Panc1 (cell line): ENCODE measurements around the gene NCAPD3.

Experiments used
- SIN3A ChIP-seq: IDR thresholded peaks from 2 replicates; pipeline ENCODE4 v1.6.1; 2012; ENCODE audit warnings: low read depth, mild to moderate bottlenecking, low read length, moderate library complexity, borderline replicate concordance; ENCODE audit not compliant: insufficient read depth
- TF ChIP-seq, protein P1 (sequence below): fragments of 450-650 bp; IDR thresholded peaks from 2 replicates; pipeline ENCODE4 v1.5.1; 2017; ENCODE audit warnings: mild to moderate bottlenecking

DNA sequence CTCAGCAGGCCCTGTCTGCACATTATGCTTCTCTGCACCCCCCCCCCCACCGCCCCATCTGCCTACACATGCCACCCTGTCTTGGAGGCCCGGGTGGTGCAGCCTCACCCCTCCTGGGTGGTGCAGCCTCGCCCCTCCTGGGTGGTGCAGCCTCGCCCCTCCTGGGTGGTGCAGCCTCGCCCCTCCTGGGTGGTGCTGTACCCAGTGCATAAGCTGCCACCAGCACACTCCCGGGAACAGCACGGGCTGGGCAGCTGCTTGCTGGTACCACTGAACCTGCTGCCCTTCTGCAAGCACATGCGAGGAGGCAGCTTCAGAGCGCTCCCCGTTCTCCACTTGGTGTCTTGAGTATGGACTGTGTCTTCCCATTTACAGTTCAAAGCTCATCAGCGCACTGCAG, 69.3 kb downstream of the NCAPD3 start:
- no peak for TF ChIP-seq SIN3A
- TF ChIP-seq, protein P1, sequence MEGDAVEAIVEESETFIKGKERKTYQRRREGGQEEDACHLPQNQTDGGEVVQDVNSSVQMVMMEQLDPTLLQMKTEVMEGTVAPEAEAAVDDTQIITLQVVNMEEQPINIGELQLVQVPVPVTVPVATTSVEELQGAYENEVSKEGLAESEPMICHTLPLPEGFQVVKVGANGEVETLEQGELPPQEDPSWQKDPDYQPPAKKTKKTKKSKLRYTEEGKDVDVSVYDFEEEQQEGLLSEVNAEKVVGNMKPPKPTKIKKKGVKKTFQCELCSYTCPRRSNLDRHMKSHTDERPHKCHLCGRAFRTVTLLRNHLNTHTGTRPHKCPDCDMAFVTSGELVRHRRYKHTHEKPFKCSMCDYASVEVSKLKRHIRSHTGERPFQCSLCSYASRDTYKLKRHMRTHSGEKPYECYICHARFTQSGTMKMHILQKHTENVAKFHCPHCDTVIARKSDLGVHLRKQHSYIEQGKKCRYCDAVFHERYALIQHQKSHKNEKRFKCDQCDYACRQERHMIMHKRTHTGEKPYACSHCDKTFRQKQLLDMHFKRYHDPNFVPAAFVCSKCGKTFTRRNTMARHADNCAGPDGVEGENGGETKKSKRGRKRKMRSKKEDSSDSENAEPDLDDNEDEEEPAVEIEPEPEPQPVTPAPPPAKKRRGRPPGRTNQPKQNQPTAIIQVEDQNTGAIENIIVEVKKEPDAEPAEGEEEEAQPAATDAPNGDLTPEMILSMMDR = no peak
